Stimulated activated memory B cell treated with anti-CD40 and anti-IgM and Interleukin-4, amounts not matched to agents 10 μg/mL and 1 μg/mL and 100 μg/mL, for 72 hours (primary cell): ENCODE measurements around the gene MRI1.

Experiments used
- ATAC-seq: fragments of 150-1000 bp; cut with Tn5 transposase; 2 replicates; pipeline ENCODE4 v1.10.0; 2021
- H3K27ac Mint-ChIP-seq: one replicate; pipeline ENCODE4 v1.8.0; 2022; ENCODE audit warnings: mild to moderate bottlenecking, mixed read lengths
- H3K27me3 Mint-ChIP-seq: one replicate; pipeline ENCODE4 v1.8.0; 2022; ENCODE audit warnings: mixed read lengths
- H3K36me3 Mint-ChIP-seq: one replicate; pipeline ENCODE4 v1.8.0; 2022; ENCODE audit warnings: mixed read lengths
- H3K4me1 Mint-ChIP-seq: one replicate; pipeline ENCODE4 v1.8.0; 2022; ENCODE audit warnings: mixed read lengths
- H3K4me3 Mint-ChIP-seq: one replicate; pipeline ENCODE4 v1.8.0; 2022; ENCODE audit warnings: mild to moderate bottlenecking, moderate library complexity, mixed read lengths
- H3K9me3 Mint-ChIP-seq: one replicate; pipeline ENCODE4 v1.8.0; 2022; ENCODE audit warnings: mixed read lengths

Gene MRI1

DNA sequence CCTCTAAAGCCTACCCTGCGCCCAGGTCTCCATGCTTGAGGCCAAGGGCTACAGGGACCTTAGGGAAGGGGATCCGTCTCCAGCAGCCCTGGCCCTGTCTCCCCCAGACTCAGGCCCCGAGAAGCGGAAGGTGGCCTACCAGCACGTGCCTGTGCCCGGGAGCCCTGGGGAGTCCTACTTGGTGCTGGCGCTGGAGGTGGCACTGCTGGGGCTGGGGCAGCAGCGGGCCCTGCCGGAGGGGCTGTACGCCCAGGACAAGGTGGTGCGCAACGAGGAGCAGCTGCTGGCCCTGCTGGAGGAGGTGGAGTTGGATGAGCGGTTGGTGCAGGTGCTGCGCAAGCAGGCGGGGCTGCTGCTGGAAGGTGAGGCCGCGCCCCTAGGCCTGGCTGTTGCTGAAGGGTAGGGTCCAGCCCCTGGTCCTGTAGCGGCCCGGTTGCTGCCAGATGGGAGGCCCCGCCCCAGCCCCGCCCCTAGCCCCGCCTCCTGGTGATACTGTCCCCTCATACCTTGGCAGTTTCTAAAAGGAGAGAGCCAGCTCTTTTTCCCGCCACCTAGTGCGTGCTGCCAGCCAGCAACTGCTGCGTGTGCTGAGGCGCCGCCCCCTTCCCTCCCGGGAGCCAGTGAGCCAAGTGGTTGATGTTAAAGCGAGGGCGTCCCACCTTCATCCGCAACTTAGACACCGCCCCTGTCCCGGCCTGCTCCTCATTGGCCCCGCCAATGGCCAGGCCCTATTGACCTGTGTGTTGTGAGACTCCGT is 53.5 kb downstream of the MRI1 start:
- peak; percentile 75 for ATAC-seq
- H3K27me3 Mint-ChIP-seq: no peaks in the 10 kb centered on the region

GRCh38 chr19:13819238-13819637 is 54.9 kb downstream of the MRI1 start:
- Mint-ChIP-seq H3K36me3 (peaks cover 47% of the 10 kb centered on the region), H3K27ac (no peak overlapping the region), H3K27me3 (no peaks in the 10 kb centered on the region), H3K9me3 (no peaks in the 10 kb centered on the region), H3K4me1 (peaks cover 22% of the 10 kb centered on the region), H3K4me3 (no peak overlapping the region)
- ATAC-seq: no peak

More for the DNA sequence above, 53.5 kb downstream of the MRI1 start:
- no peaks in the 10 kb centered on the region for H3K9me3 Mint-ChIP-seq
- H3K4me1 Mint-ChIP-seq: peaks cover 22% of the 10 kb centered on the region
- H3K36me3 Mint-ChIP-seq: peaks cover 46% of the 10 kb centered on the region
- H3K27ac Mint-ChIP-seq: no peak overlapping the region
- peak overlapping the region; percentile 53 for H3K4me3 Mint-ChIP-seq

GRCh38 chr19:13821292-13821691 is 57.0 kb downstream of the MRI1 start:
- Mint-ChIP-seq H3K27ac (no peak overlapping the region), H3K4me3 (no peak overlapping the region), H3K36me3 (peaks cover 47% of the 10 kb centered on the region), H3K9me3 (no peaks in the 10 kb centered on the region), H3K4me1 (peaks cover 21% of the 10 kb centered on the region), H3K27me3 (no peaks in the 10 kb centered on the region)
- ATAC-seq: no peak

GRCh38 chr19:13823256-13823655 is 58.9 kb downstream of the MRI1 start:
- Mint-ChIP-seq H3K4me1 (peaks cover 14% of the 10 kb centered on the region), H3K36me3 (peaks cover 43% of the 10 kb centered on the region), H3K27ac (no peak overlapping the region), H3K9me3 (no peaks in the 10 kb centered on the region), H3K27me3 (no peaks in the 10 kb centered on the region), H3K4me3 (no peak overlapping the region)
- no peak for ATAC-seq
